MV-4-11 (cell line): ENCODE measurements around the gene B3GNT2.
A peak's percentile ranks its signal among the peaks of the same experiment; 100 is the strongest.
"Not testable (repeated sequence)": the region's sequence is repeated elsewhere in the genome, so short reads cannot be mapped to it uniquely, and the experiment has no call there.

ENCODE experiments used
- DNase-seq: peaks from one replicate; lab custom pipeline; 2025; lab: John Stamatoyannopoulos, UW

B3GNT2 gene

DNA sequence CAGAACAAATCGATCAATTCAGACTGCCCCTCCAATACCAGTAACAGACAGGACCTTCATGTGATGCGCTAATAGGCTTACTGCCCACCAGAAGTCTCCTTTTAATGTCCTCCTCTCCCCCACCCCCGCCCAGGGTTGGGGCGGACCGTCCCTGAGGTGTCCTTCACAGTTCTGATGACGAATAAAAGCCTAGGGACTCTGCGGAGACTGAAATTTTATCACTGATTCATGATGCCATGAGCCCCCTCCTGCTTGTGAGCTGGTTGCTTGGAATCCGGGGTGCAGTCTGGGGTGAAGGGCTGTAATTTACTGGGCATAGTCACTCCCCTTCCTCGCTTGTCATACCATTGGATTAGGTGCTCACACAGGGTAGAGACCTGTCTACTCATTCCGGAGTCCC is 42.3 kb downstream of the B3GNT2 start:
- no peak for DNase-seq

- DNase-seq: no peak
These were observed 44.6 kb downstream of the B3GNT2 start for GRCh38 chr2:62240546-62240945.

- DNase-seq: no peak
These were observed 48.1 kb downstream of the B3GNT2 start for GRCh38 chr2:62243983-62244382.

GRCh38 chr2:62248226-62248625 is 52.3 kb downstream of the B3GNT2 start:
- no peak for DNase-seq

- no peak for DNase-seq
These were observed 54.3 kb downstream of the B3GNT2 start for GRCh38 chr2:62250239-62250638.

DNA sequence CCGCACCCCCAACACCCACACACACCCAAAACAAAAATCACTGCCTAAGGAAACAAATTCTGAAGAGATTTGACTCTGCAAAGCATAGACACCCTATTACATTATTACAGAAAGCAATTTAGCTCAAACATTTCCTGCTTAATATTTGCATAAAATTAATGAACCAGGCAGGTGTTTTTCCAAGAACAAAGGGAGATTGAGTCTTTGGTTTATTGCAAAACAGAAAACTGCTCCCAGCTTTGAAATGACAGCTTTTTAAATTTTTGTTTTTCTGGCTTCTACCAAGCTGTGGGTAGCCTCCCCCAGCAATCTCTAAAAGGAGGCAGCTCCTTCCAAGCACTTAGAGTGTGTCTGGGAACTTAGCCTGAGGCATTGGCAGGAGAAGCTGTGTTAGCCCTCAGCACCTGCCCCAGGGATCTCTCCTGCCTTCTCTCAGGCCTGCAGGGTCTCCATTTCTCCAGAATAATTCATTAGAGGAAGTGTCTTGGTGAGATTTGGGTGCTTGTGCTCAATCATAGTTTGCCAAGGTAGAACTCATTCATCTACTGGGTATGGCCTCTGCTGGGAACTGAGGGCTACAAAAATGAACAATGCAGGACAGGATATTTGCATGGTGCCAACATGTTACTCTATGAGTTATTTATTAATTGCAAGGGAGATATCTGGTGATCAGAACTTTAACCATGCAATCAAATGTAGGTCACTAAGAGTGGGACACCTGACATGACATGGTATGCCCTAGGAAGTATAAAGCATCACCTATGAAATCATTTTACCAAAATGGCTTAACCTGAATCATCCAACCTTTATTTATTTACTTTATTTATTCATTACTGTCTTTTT is 58.7 kb downstream of the B3GNT2 start:
- DNase-seq: no peak

DNA sequence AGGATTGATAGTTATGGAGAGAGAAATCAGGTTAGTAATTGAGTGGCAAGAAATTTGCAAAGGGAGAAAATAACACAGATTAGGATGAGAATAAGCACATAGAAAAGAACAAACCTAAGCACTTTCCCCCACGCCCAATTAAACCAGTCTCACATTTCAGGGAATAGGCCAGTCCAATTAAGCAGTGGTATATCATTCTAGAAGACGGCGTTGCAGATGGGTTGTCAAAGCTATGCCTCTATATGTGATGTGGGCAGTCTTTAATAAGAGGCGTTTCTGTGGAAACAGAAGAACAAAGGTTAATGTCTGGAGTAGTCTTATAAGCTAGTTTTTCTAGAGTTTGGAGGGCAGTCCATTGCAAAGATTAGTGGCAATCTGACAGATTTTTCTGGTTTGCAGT is 61.6 kb downstream of the B3GNT2 start:
- no peak for DNase-seq

GRCh38 chr2:62263076-62263715 is 67.3 kb downstream of the B3GNT2 start:
- DNase-seq: no peak

DNA sequence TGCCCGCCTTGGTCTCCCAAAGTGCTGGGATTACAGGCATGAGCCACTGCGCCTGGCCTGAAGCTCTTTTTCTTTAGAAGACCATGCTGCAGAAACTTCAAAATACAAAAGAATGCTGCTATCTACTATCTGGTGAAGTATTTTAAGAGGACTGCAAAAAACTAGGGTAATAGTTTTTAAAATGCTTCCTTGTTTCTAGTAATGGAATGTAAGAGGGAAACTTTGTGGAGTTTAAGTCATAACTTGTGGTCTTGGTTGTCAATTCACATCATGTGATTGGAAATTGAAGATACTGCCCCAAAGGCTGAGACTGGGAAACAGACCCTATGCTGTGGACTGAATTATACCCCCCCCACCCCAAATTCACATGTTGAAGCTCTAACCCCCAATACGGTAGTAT is 68.3 kb downstream of the B3GNT2 start:
- DNase-seq: no peak

- DNase-seq: peak; percentile 95
These were observed 69.2 kb downstream of the B3GNT2 start for GRCh38 chr2:62265106-62265505.

- no peak for DNase-seq
These were observed 70.6 kb downstream of the B3GNT2 start for GRCh38 chr2:62266433-62267038.

DNA sequence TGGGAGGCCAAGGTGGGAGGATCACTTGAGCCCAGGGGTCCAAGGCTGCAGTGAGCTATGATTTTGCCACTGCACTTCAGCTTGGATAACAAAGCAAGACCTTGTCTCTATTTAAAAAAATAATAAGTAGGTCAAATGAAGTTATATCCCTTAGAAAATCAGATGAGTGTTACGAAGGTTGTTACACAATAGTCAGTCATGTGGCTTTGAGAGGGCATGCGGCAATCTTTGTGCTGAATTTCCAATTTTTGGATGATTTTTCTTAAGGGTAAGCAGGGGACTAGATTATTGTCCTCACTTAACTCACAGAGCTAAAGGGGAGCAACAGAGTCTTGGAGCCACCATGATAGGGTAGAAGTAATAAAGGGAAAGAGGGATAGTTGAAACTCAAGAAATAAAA is 71.8 kb downstream of the B3GNT2 start:
- peak; percentile 13 for DNase-seq

- DNase-seq: not testable (repeated sequence)
These were observed 72.8 kb downstream of the B3GNT2 start for GRCh38 chr2:62268681-62269188.

- no peak for DNase-seq
These were observed 74.8 kb downstream of the B3GNT2 start for GRCh38 chr2:62270728-62271127.
